CD14-positive monocyte (primary cell): Measurements from ENCODE around the gene MTHFSD. TPM values are rescaled to one million over a fixed set of nuclear protein-coding genes. Genes with fewer than 3 reads are reported as not detected.

ENCODE experiments used
- DNase-seq, 3 donors: peaks; one replicate each; pipeline ENCODE4 v3.0.0-alpha.2; 2011 to 2022
- H2AFZ ChIP-seq: 2 replicates; pipeline ENCODE4 v1.6.0; 2012; ENCODE audit warnings: mild to moderate bottlenecking, low read depth, low read length, inconsistent platforms; ENCODE audit not compliant: insufficient read depth, poor library complexity, severe bottlenecking
- H3K27ac ChIP-seq, 2 donors: 1 replicate in 1 of 2; 2 replicates in 1 of 2; pipeline ENCODE4 v1.5.1; 2012 to 2013; ENCODE audit warnings: low read length in 2 of 2, control low read depth in 1 of 2, inconsistent platforms in 1 of 2, low read depth in 1 of 2, mild to moderate bottlenecking in 1 of 2
- H3K27me3 ChIP-seq, 2 donors: one replicate each; pipeline versions ENCODE4 v1.6.0 to v1.6.1; 2011 to 2013; ENCODE audit warnings: low read length in 2 of 2; ENCODE audit not compliant: control insufficient read depth in 2 of 2, insufficient read depth in 2 of 2
- H3K36me3 ChIP-seq, 2 donors: replicated peaks in 1 of 2; 1 replicate in 1 of 2; 2 replicates in 1 of 2; pipeline versions ENCODE4 v1.5.1 to v1.6.1; 2012 to 2013; ENCODE audit warnings: low read length in 2 of 2, control low read depth in 1 of 2, inconsistent platforms in 1 of 2, mild to moderate bottlenecking in 1 of 2; ENCODE audit not compliant: insufficient read depth in 2 of 2, control insufficient read depth in 1 of 2
- H3K4me1 ChIP-seq, 2 donors: 1 replicate in 1 of 2; 2 replicates in 1 of 2; pipeline versions ENCODE4 v1.5.1 to v1.6.1; 2012 to 2013; ENCODE audit warnings: low read length in 2 of 2, control low read depth in 1 of 2, inconsistent platforms in 1 of 2, mild to moderate bottlenecking in 1 of 2, moderate library complexity in 1 of 2; ENCODE audit not compliant: insufficient read depth in 2 of 2, control insufficient read depth in 1 of 2
- H3K4me2 ChIP-seq: replicated peaks from 2 replicates; pipeline ENCODE3; 2012; ENCODE audit warnings: low read length, moderate library complexity, mild to moderate bottlenecking; ENCODE audit not compliant: poor library complexity, severe bottlenecking; ENCODE audit errors: extremely low read depth
- H3K4me3 ChIP-seq, 3 experiments: fragments of 200-600 bp in 1 of 3; sonication (generic) in 1 of 3; replicated peaks in 1 of 3; 1 replicate in 2 of 3; 2 replicates in 1 of 3; pipeline ENCODE4 v1.5.1; 2011 to 2013; ENCODE audit warnings: low read length in 3 of 3, mild to moderate bottlenecking in 3 of 3, control low read depth in 2 of 3, low read depth in 2 of 3, inconsistent platforms in 1 of 3, moderate library complexity in 1 of 3
- H3K79me2 ChIP-seq: 2 replicates; pipeline ENCODE4 v1.6.0; 2012; ENCODE audit warnings: mild to moderate bottlenecking, control low read depth, inconsistent platforms, low read length, moderate library complexity; ENCODE audit not compliant: insufficient read depth
- H3K9ac ChIP-seq: 2 replicates; pipeline ENCODE4 v1.6.0; 2017; ENCODE audit warnings: low read length, mild to moderate bottlenecking; ENCODE audit not compliant: insufficient read depth, poor library complexity, severe bottlenecking
- H3K9me3 ChIP-seq, 2 donors: replicated peaks in 1 of 2; 1 replicate in 1 of 2; 2 replicates in 1 of 2; pipeline versions ENCODE4 v1.5.1 to v1.6.1; 2012 to 2013; ENCODE audit warnings: low read length in 2 of 2, control low read depth in 1 of 2; ENCODE audit not compliant: control insufficient read depth in 1 of 2, insufficient read depth in 1 of 2
- H4K20me1 ChIP-seq: 2 replicates; pipeline ENCODE4 v1.6.0; 2012; ENCODE audit warnings: mild to moderate bottlenecking, low read length, control low read depth, moderate library complexity; ENCODE audit not compliant: insufficient read depth
- H3K27ac Mint-ChIP-seq, 7 donors: one replicate each; pipeline ENCODE4 v1.8.0; 2020; ENCODE audit warnings: mild to moderate bottlenecking in 7 of 7, mixed read lengths in 7 of 7, moderate library complexity in 6 of 7, inconsistent platforms in 2 of 7
- H3K27me3 Mint-ChIP-seq, 3 donors: one replicate each; pipeline ENCODE4 v1.8.0; 2021 to 2022; ENCODE audit warnings: low read depth in 3 of 3, mild to moderate bottlenecking in 3 of 3, mixed read lengths in 3 of 3, moderate library complexity in 3 of 3, inconsistent platforms in 1 of 3
- H3K36me3 Mint-ChIP-seq, 2 donors: one replicate each; pipeline ENCODE4 v1.8.0; 2020; ENCODE audit warnings: mixed read lengths in 2 of 2, inconsistent platforms in 1 of 2, mild to moderate bottlenecking in 1 of 2
- H3K4me1 Mint-ChIP-seq: one replicate; pipeline ENCODE4 v1.8.0; 2020; ENCODE audit warnings: mild to moderate bottlenecking, mixed read lengths
- H3K4me3 Mint-ChIP-seq, 2 donors: one replicate each; pipeline ENCODE4 v1.8.0; 2020; ENCODE audit warnings: mild to moderate bottlenecking in 2 of 2, mixed read lengths in 2 of 2, moderate library complexity in 1 of 2
- H3K9me3 Mint-ChIP-seq, 7 donors: one replicate each; pipeline ENCODE4 v1.8.0; 2020 to 2022; ENCODE audit warnings: mixed read lengths in 7 of 7, mild to moderate bottlenecking in 6 of 7, moderate library complexity in 6 of 7, inconsistent platforms in 2 of 7
- WGBS: methylation state at CpG from one replicate; pipeline ENCODE4 v1.1.5; 2013; ENCODE audit warnings: missing lambda C conversion rate; ENCODE audit not compliant: insufficient coverage; 5-methylcytosine and 5-hydroxymethylcytosine counted together
- intact Hi-C, 2 donors: fragments of 100-400 bp; cut with micrococcal nuclease; formaldehyde crosslinking; loops; one replicate each; pipeline versions ENCODE4 v1.15.0 to v1.15.1; 2023
- polyA plus RNA-seq, 3 donors: library from polyadenylated mRNA; depleted of rRNA in 1 of 3; unstranded in 2 of 3; stranded (reverse) in 1 of 3; fragments of 300-500 nt in 2 of 3; fragments of >200 nt in 1 of 3; fragmentation: Illumina TruSeq in 2 of 3; gene quantifications; 1 replicate in 2 of 3; 2 replicates in 1 of 3; pipeline ENCODE4 v1.2.3, GENCODE V29; 2012 to 2021
- TF ChIP-seq, protein P1 (sequence below): fragments of 200-600 bp; IDR thresholded peaks from one replicate; pipeline ENCODE4 v1.8.0; 2022; ENCODE audit warnings: antibody characterized with exemption, mild to moderate bottlenecking

Gene MTHFSD
- polyA plus RNA-seq, 3 donors: 7.2 to 14.1 (median 11.7) TPM

DNA sequence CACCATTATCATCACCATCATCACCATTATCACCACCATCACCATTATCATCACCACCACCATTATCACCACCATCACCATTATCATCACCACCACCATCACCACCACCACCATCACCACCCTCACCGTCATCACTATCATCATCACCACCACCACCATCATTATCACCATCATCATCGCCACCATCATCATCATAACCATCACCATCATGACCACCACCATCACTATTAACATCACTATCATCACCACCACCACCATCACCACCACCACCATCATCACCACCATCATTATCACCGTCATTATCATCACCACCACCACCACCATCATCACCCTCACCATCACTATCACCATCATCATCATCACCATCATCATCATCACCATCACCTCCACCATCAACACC is 32.5 kb upstream of the MTHFSD start:
- Histone ChIP-seq H3K4me2 (no peak overlapping the region), H3K79me2 (no peaks in the 10 kb centered on the region), H3K36me3 (no peaks in the 10 kb centered on the region), H3K4me3 (no peak overlapping the region), H2AFZ (no peak overlapping the region), H3K9me3 (no peaks in the 10 kb centered on the region), H3K9ac (no peak overlapping the region), H3K27me3 (peaks cover 0 to 3% of the 10 kb centered on the region in 2 donors), H4K20me1 (no peaks in the 10 kb centered on the region), H3K4me1 (no peaks in the 10 kb centered on the region), H3K27ac (no peak overlapping the region)
- intact Hi-C loops: no loop called here
- Mint-ChIP-seq H3K4me3 (no peak overlapping the region), H3K4me1 (no peaks in the 10 kb centered on the region), H3K27ac (no peak overlapping the region), H3K27me3 (peaks cover 5 to 8% (median 8%) of the 10 kb centered on the region in 3 donors), H3K9me3 (peaks cover 0 to 1% (median 0%) of the 10 kb centered on the region in 7 donors), H3K36me3 (no peaks in the 10 kb centered on the region)
- TF ChIP-seq, protein P1, sequence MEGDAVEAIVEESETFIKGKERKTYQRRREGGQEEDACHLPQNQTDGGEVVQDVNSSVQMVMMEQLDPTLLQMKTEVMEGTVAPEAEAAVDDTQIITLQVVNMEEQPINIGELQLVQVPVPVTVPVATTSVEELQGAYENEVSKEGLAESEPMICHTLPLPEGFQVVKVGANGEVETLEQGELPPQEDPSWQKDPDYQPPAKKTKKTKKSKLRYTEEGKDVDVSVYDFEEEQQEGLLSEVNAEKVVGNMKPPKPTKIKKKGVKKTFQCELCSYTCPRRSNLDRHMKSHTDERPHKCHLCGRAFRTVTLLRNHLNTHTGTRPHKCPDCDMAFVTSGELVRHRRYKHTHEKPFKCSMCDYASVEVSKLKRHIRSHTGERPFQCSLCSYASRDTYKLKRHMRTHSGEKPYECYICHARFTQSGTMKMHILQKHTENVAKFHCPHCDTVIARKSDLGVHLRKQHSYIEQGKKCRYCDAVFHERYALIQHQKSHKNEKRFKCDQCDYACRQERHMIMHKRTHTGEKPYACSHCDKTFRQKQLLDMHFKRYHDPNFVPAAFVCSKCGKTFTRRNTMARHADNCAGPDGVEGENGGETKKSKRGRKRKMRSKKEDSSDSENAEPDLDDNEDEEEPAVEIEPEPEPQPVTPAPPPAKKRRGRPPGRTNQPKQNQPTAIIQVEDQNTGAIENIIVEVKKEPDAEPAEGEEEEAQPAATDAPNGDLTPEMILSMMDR: no peak
- DNase-seq: no peak
- WGBS: 95% methylated on average over 2 of the region's 3 CpGs

DNA sequence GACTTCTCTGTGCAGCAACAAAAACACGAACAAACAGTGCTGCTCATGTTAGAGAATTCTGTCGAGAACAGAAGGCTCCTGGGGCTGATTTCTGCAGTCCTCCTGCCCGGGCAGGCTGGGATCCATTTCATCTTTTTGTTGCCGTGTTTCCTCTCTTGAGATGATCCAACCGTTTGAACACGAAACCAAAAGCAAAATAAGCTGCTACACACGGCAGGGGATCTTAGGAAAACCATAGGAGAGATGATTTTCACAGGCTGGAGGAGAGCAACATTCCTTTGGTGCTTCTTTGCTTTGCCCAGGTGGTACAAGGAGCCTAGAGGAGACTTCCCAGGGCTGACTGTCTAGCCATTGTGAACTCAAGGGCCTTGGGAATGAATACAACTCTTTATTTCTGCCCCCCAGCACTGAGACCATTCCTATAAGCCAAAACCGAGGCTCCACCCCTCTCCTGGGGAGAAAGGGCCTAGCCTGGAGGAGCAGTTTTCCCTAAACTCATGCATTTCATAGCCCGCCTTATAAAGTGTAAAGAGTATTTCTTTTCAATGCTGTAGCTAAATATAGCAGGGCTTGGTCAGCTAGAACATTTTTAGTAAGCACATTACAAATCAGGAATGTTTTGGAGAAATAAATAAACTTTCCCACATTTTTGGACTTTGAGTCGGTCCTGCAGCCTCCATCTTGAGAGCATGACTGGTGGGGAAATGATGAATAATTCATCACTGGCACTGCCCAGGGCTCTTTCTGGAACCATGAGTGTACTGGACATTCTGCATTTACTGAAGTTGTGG is 31.0 kb upstream of the MTHFSD start:
- no peak overlapping the region for H3K4me3 Mint-ChIP-seq
- TF ChIP-seq, protein P1: no peak
- no peaks in the 10 kb centered on the region for H3K36me3 Mint-ChIP-seq
- intact Hi-C loops: no loop called here
- Histone ChIP-seq H3K9me3 (no peaks in the 10 kb centered on the region), H3K27me3 (peaks cover 7 to 8% of the 10 kb centered on the region in 2 donors), H3K4me2 (no peak overlapping the region), H4K20me1 (no peaks in the 10 kb centered on the region), H3K4me3 (no peak overlapping the region), H3K27ac (no peak overlapping the region), H3K79me2 (no peaks in the 10 kb centered on the region), H3K4me1 (no peaks in the 10 kb centered on the region), H2AFZ (no peak overlapping the region), H3K9ac (no peak overlapping the region), H3K36me3 (no peaks in the 10 kb centered on the region)
- WGBS: 93% methylated on average over 8 of the region's 10 CpGs
- H3K27ac Mint-ChIP-seq: no peak overlapping the region
- H3K27me3 Mint-ChIP-seq: peaks cover 11 to 12% (median 12%) of the 10 kb centered on the region in 3 donors
- no peaks in the 10 kb centered on the region for H3K4me1 Mint-ChIP-seq
- no peaks in the 10 kb centered on the region for H3K9me3 Mint-ChIP-seq
- no peak for DNase-seq
